Astrocyte (in vitro differentiated cells and primary cell): ENCODE results near the gene SAA1. TPM values are rescaled to one million over a fixed set of nuclear protein-coding genes. Genes with fewer than 3 reads are reported as not detected.

ENCODE experiments used
- DNase-seq: peaks from one replicate; pipeline ENCODE4 v3.0.0-alpha.2; 2010; ENCODE audit warnings: low read depth
- FAIRE-seq: peaks from 2 replicates; lab custom pipeline; 2011; peaks lifted over from hg19 to GRCh38; lab: Jason Lieb, UNC
- H2AFZ ChIP-seq: 2 replicates; pipeline ENCODE4 v1.6.0; 2012; ENCODE audit warnings: low read depth, low read length, inconsistent platforms
- H3K27ac ChIP-seq: 2 replicates; pipeline ENCODE4 v1.5.1; 2011; ENCODE audit warnings: low read depth, low read length, inconsistent platforms
- H3K27me3 ChIP-seq: 2 replicates; pipeline ENCODE4 v1.6.0; 2011; ENCODE audit warnings: low read length, inconsistent platforms; ENCODE audit not compliant: insufficient read depth
- H3K36me3 ChIP-seq: 2 replicates; pipeline ENCODE4 v1.5.1; 2011; ENCODE audit warnings: low read length, inconsistent platforms; ENCODE audit not compliant: insufficient read depth
- H3K4me1 ChIP-seq: 2 replicates; pipeline ENCODE4 v1.5.1; 2011; ENCODE audit warnings: low read length, inconsistent platforms; ENCODE audit not compliant: insufficient read depth
- H3K4me2 ChIP-seq: 2 replicates; pipeline ENCODE4 v1.6.0; 2012; ENCODE audit warnings: low read length, inconsistent platforms
- H3K4me3 ChIP-seq: 2 replicates; pipeline ENCODE4 v1.5.1; 2011; ENCODE audit warnings: low read depth, mild to moderate bottlenecking, low read length, inconsistent platforms; ENCODE audit not compliant: insufficient read depth
- H3K79me2 ChIP-seq: 2 replicates; pipeline ENCODE4 v1.6.0; 2012; ENCODE audit warnings: mild to moderate bottlenecking, low read length, inconsistent platforms; ENCODE audit not compliant: insufficient read depth
- H3K9ac ChIP-seq: 2 replicates; pipeline ENCODE4 v1.6.0; 2012; ENCODE audit warnings: mild to moderate bottlenecking, low read length, inconsistent platforms
- H3K9me3 ChIP-seq: 2 replicates; pipeline ENCODE4 v1.5.1; 2012; ENCODE audit warnings: low read depth, mild to moderate bottlenecking, low read length, inconsistent platforms; ENCODE audit not compliant: insufficient read depth
- H4K20me1 ChIP-seq: 2 replicates; pipeline ENCODE4 v1.6.0; 2012; ENCODE audit warnings: low read length, inconsistent platforms; ENCODE audit not compliant: insufficient read depth
- H3K27ac Mint-ChIP-seq: one replicate; pipeline ENCODE4 v1.8.0; 2021; ENCODE audit warnings: mild to moderate bottlenecking, mixed read lengths; ENCODE audit not compliant: unreplicated experiment
- H3K27me3 Mint-ChIP-seq: one replicate; pipeline ENCODE4 v1.8.0; 2021; ENCODE audit warnings: low read depth, mixed read lengths; ENCODE audit not compliant: unreplicated experiment
- H3K36me3 Mint-ChIP-seq: one replicate; pipeline ENCODE4 v1.8.0; 2021; ENCODE audit warnings: low read depth, mixed read lengths; ENCODE audit not compliant: unreplicated experiment
- H3K4me1 Mint-ChIP-seq: one replicate; pipeline ENCODE4 v1.8.0; 2021; ENCODE audit warnings: low read depth, mixed read lengths; ENCODE audit not compliant: unreplicated experiment
- H3K4me3 Mint-ChIP-seq: one replicate; pipeline ENCODE4 v1.8.0; 2021; ENCODE audit warnings: mild to moderate bottlenecking, moderate library complexity, mixed read lengths; ENCODE audit not compliant: unreplicated experiment
- H3K9me3 Mint-ChIP-seq: one replicate; pipeline ENCODE4 v1.8.0; 2021; ENCODE audit warnings: mild to moderate bottlenecking, mixed read lengths; ENCODE audit not compliant: unreplicated experiment
- EZH2 ChIP-seq: IDR thresholded peaks from 2 replicates; pipeline ENCODE4 v1.6.1; 2012; ENCODE audit warnings: mild to moderate bottlenecking, low read length, inconsistent platforms; ENCODE audit not compliant: insufficient read depth
- total RNA-seq: library from RNA; stranded (reverse); gene quantifications from 2 replicates; pipeline ENCODE4 v1.2.1, GENCODE V29; 2021
- TF ChIP-seq, protein P1 (sequence below): IDR thresholded peaks from 2 replicates; pipeline ENCODE4 v1.5.1; 2011; ENCODE audit warnings: low read depth, mild to moderate bottlenecking, inconsistent platforms, low read length, moderate library complexity; ENCODE audit not compliant: insufficient read depth

The SAA1 gene
- total RNA-seq, 1 donor from 2014 or later, result 0.43 TPM

DNA sequence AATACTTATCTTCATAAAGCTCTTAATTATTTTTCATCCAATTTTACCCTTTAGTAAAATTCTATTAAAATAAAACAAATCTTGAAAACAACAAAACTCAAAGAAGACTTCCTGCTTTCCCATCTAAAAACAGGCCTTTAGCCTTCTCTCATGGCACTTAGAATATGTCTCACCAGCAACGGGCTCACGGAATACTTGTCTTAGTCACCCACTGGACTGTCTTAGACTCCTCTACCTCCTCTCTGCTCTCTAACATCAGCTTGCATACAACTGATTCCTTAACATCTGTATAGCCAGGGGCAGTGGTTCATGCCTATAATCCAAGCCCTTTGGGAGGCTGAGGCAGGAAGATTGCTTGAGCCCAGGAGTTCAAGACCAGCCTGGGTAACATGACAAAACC is 42.2 kb downstream of the SAA1 start:
- H3K36me3 Mint-ChIP-seq, result peaks cover 8% of the 10 kb centered on the region

DNA sequence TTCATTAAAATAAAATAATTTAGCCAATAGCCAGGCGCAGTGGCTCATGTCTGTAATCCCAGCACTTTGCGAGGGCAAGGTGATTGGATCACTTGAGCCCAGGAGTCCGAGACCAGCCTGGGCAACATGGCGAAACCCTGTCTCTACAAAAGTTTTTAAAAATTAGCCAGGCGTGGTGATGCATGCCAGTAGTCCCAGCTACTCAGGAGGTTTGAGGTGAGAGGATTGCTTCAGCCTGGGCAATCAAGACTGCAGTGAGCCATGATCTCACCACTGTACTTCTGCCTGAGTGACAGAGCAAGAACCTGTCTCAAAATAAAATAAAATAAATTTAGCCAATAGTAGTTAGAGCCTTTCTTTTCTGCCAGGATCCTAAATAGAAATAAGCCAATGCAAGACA is 43.6 kb downstream of the SAA1 start:
- Histone ChIP-seq H2AFZ (no peak overlapping the region), H3K36me3 (peaks cover 29% of the 10 kb centered on the region), H3K9ac (no peak overlapping the region), H3K4me3 (no peak overlapping the region), H3K9me3 (no peaks in the 10 kb centered on the region), H3K4me1 (peaks cover 16% of the 10 kb centered on the region), H3K79me2 (peaks cover 3% of the 10 kb centered on the region), H3K27ac (no peak overlapping the region), H3K4me2 (no peak overlapping the region), H4K20me1 (no peaks in the 10 kb centered on the region), H3K27me3 (no peaks in the 10 kb centered on the region)
- Mint-ChIP-seq H3K27ac (no peak overlapping the region), H3K36me3 (peaks cover 10% of the 10 kb centered on the region), H3K9me3 (no peaks in the 10 kb centered on the region), H3K4me3 (no peak overlapping the region), H3K4me1 (peaks cover 24% of the 10 kb centered on the region), H3K27me3 (no peaks in the 10 kb centered on the region)
- DNase-seq (no peak), FAIRE-seq (no peak)
- no peak for TF ChIP-seq EZH2
- TF ChIP-seq, protein P1, sequence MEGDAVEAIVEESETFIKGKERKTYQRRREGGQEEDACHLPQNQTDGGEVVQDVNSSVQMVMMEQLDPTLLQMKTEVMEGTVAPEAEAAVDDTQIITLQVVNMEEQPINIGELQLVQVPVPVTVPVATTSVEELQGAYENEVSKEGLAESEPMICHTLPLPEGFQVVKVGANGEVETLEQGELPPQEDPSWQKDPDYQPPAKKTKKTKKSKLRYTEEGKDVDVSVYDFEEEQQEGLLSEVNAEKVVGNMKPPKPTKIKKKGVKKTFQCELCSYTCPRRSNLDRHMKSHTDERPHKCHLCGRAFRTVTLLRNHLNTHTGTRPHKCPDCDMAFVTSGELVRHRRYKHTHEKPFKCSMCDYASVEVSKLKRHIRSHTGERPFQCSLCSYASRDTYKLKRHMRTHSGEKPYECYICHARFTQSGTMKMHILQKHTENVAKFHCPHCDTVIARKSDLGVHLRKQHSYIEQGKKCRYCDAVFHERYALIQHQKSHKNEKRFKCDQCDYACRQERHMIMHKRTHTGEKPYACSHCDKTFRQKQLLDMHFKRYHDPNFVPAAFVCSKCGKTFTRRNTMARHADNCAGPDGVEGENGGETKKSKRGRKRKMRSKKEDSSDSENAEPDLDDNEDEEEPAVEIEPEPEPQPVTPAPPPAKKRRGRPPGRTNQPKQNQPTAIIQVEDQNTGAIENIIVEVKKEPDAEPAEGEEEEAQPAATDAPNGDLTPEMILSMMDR, result no peak

More for the DNA sequence above, 42.2 kb downstream of the SAA1 start:
- H3K27ac ChIP-seq, result no peak overlapping the region
- no peaks in the 10 kb centered on the region for H3K79me2 ChIP-seq
- Mint-ChIP-seq H3K27ac (no peak overlapping the region), H3K4me3 (no peak overlapping the region), H3K9me3 (no peaks in the 10 kb centered on the region), H3K4me1 (peaks cover 16% of the 10 kb centered on the region), H3K27me3 (no peaks in the 10 kb centered on the region)
- H4K20me1 ChIP-seq, result no peaks in the 10 kb centered on the region
- no peak for DNase-seq
- no peak overlapping the region for H3K4me2 ChIP-seq
- no peak for TF ChIP-seq EZH2
- TF ChIP-seq, protein P1, result no peak
- H2AFZ ChIP-seq, result no peak overlapping the region
- H3K36me3 ChIP-seq, result peaks cover 35% of the 10 kb centered on the region
- H3K4me1 ChIP-seq, result peaks cover 10% of the 10 kb centered on the region
- H3K9me3 ChIP-seq, result no peaks in the 10 kb centered on the region
- no peaks in the 10 kb centered on the region for H3K27me3 ChIP-seq
- H3K9ac ChIP-seq, result no peak overlapping the region
- no peak overlapping the region for H3K4me3 ChIP-seq
- FAIRE-seq, result no peak

DNA sequence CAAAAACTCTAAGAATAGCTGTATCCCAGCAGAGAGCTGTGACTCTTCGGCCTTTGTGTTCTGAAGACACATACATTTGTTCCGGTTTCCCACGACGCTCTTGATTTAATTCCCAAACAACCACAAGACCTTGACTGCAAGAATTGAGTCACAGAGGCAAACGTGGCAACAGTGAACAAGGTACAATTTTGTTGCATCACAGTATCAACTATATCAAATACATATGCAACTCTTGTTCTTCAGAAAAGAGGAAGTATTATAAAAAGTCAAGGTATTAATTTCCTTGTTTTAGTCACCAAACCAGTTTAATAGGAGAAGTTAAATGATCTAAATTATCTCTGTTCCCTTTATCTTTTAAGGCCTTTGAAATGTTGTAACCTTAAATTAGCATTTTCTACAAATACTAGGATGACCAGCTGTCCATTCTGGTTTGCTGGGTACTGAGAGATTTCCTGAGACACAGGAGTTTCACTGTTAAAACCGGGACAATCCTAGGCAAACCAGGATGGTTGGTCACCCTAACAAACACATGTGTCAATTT is 44.8 kb downstream of the SAA1 start:
- Histone ChIP-seq H3K4me3 (no peak overlapping the region), H3K4me1 (peaks cover 16% of the 10 kb centered on the region), H3K79me2 (peaks cover 15% of the 10 kb centered on the region), H4K20me1 (no peaks in the 10 kb centered on the region), H3K27me3 (no peaks in the 10 kb centered on the region), H3K9ac (no peak overlapping the region), H3K36me3 (peaks cover 24% of the 10 kb centered on the region), H2AFZ (no peak overlapping the region), H3K4me2 (no peak overlapping the region), H3K9me3 (no peaks in the 10 kb centered on the region), H3K27ac (peak overlapping the region; percentile 39)
- no peak overlapping the region for H3K4me3 Mint-ChIP-seq
- peak; percentile 74 for DNase-seq
- FAIRE-seq, result peak; percentile 49
- no peak overlapping the region for H3K27ac Mint-ChIP-seq
- TF ChIP-seq, protein P1, result no peak
- TF ChIP-seq EZH2, result no peak
- H3K9me3 Mint-ChIP-seq, result no peaks in the 10 kb centered on the region
- peaks cover 29% of the 10 kb centered on the region for H3K4me1 Mint-ChIP-seq
- peaks cover 9% of the 10 kb centered on the region for H3K36me3 Mint-ChIP-seq
- no peaks in the 10 kb centered on the region for H3K27me3 Mint-ChIP-seq
